Medulla oblongata (tissue), 1 donor: ENCODE data around the gene PSG1.
A peak's percentile ranks its signal among the peaks of the same experiment; 100 is the strongest.
"Not testable (repeated sequence)": the region's sequence is repeated elsewhere in the genome, so short reads cannot be mapped to it uniquely, and the experiment has no call there.

ENCODE experiments used
- DNase-seq: peaks from one replicate; pipeline ENCODE4 v3.0.0-alpha.2; 2015; ENCODE audit errors: extremely low spot score

PSG1 gene

GRCh38 chr19:42881279-42881678, 1.8 kb upstream of the PSG1 start:
- not testable (repeated sequence) for DNase-seq

GRCh38 chr19:42880621-42881020, 1.1 kb upstream of the PSG1 start:
- DNase-seq: not testable (repeated sequence)

GRCh38 chr19:42876596-42876995, 2.9 kb downstream of the PSG1 start:
- not testable (repeated sequence) for DNase-seq

GRCh38 chr19:42875881-42876280, 3.6 kb downstream of the PSG1 start:
- not testable (repeated sequence) for DNase-seq

- not testable (repeated sequence) for DNase-seq
These were observed 4.4 kb downstream of the PSG1 start for GRCh38 chr19:42874901-42875813.

GRCh38 chr19:42874136-42874535, 5.4 kb downstream of the PSG1 start:
- not testable (repeated sequence) for DNase-seq

GRCh38 chr19:42872608-42873007, 6.9 kb downstream of the PSG1 start:
- DNase-seq: no peak

- DNase-seq: no peak
These were observed 22.0 kb downstream of the PSG1 start for GRCh38 chr19:42857544-42857867.

GRCh38 chr19:42856866-42857543, 22.5 kb downstream of the PSG1 start:
- not testable (repeated sequence) for DNase-seq

- DNase-seq: not testable (repeated sequence)
These were observed 24.8 kb downstream of the PSG1 start for GRCh38 chr19:42854745-42855144.

- not testable (repeated sequence) for DNase-seq
These were observed 26.3 kb downstream of the PSG1 start for GRCh38 chr19:42853231-42853630.

GRCh38 chr19:42852821-42853220, 26.7 kb downstream of the PSG1 start:
- not testable (repeated sequence) for DNase-seq

- DNase-seq: not testable (repeated sequence)
These were observed 27.7 kb downstream of the PSG1 start for GRCh38 chr19:42851718-42852280.

- DNase-seq: no peak
These were observed 28.4 kb downstream of the PSG1 start for GRCh38 chr19:42850981-42851717.

GRCh38 chr19:42846597-42846996, 32.9 kb downstream of the PSG1 start:
- DNase-seq: no peak

GRCh38 chr19:42843631-42844030, 35.9 kb downstream of the PSG1 start:
- DNase-seq: not testable (repeated sequence)

- not testable (repeated sequence) for DNase-seq
These were observed 46.6 kb downstream of the PSG1 start for GRCh38 chr19:42832746-42833442.

GRCh38 chr19:42832023-42832680, 47.4 kb downstream of the PSG1 start:
- not testable (repeated sequence) for DNase-seq

GRCh38 chr19:42831221-42832019, 48.1 kb downstream of the PSG1 start:
- DNase-seq: peak; percentile 49
